OCI-LY1 (cell line): Measurements from ENCODE around the gene HNRNPA2B1.
A peak's percentile ranks its signal among the peaks of the same experiment; 100 is the strongest.

Experiments used
- H2AFZ ChIP-seq: fragments of 200-600 bp; sonication (generic), shearing (Covaris generic); 2 replicates; pipeline ENCODE4 v1.6.0; 2014; ENCODE audit warnings: antibody characterized with exemption, mild to moderate bottlenecking, low read length
- H3F3A ChIP-seq: fragments of 200-600 bp; sonication (generic), shearing (Covaris generic); 2 replicates; pipeline ENCODE4 v1.6.0; 2014; ENCODE audit warnings: mild to moderate bottlenecking, antibody characterized with exemption, low read length, moderate library complexity; ENCODE audit not compliant: insufficient read depth
- H3K27ac ChIP-seq: fragments of 200-600 bp; sonication (generic); 2 replicates; pipeline ENCODE4 v1.5.1; 2014; ENCODE audit warnings: low read length, mixed run types, mild to moderate bottlenecking, low read depth; ENCODE audit not compliant: poor library complexity, severe bottlenecking
- H3K27me3 ChIP-seq: fragments of 200-600 bp; sonication (generic); 2 replicates; pipeline ENCODE4 v1.6.0; 2014; ENCODE audit warnings: antibody characterized with exemption, mild to moderate bottlenecking, low read length, moderate library complexity; ENCODE audit not compliant: insufficient read depth
- H3K36me3 ChIP-seq: fragments of 200-600 bp; sonication (generic); 2 replicates; pipeline ENCODE4 v1.6.1; 2014; ENCODE audit warnings: mild to moderate bottlenecking, antibody characterized with exemption, low read length, moderate library complexity, mixed read lengths; ENCODE audit not compliant: insufficient read depth
- H3K4me1 ChIP-seq: fragments of 200-600 bp; sonication (generic); 2 replicates; pipeline ENCODE4 v1.5.1; 2014; ENCODE audit warnings: mild to moderate bottlenecking, low read length, moderate library complexity; ENCODE audit not compliant: insufficient read depth, severe bottlenecking
- H3K4me2 ChIP-seq: fragments of 200-600 bp; sonication (generic), shearing (Covaris generic); 2 replicates; pipeline ENCODE4 v1.6.1; 2014; ENCODE audit warnings: low read length
- H3K4me3 ChIP-seq: fragments of 200-600 bp; sonication (generic); 2 replicates; pipeline ENCODE4 v1.5.1; 2014; ENCODE audit warnings: low read length, low read depth, mild to moderate bottlenecking, mixed read lengths; ENCODE audit not compliant: poor library complexity, severe bottlenecking
- H3K79me2 ChIP-seq: fragments of 200-600 bp; shearing (Covaris generic); 2 replicates; pipeline ENCODE4 v1.6.1; 2016; ENCODE audit warnings: mixed run types, low read length, mixed read lengths; ENCODE audit not compliant: insufficient read depth
- H3K9ac ChIP-seq: fragments of 200-600 bp; sonication (generic), shearing (Covaris generic); 2 replicates; pipeline ENCODE4 v1.6.1; 2014; ENCODE audit warnings: mild to moderate bottlenecking, low read length, mixed read lengths
- H3K9me2 ChIP-seq: fragments of 200-600 bp; sonication (generic), shearing (Covaris generic); 2 replicates; pipeline ENCODE4 v1.6.1; 2014; ENCODE audit warnings: low read depth, mild to moderate bottlenecking, low read length, mixed read lengths
- H3K9me3 ChIP-seq: fragments of 200-600 bp; shearing (Covaris generic); 2 replicates; pipeline ENCODE4 v1.6.1; 2014; ENCODE audit warnings: low read length, mixed read lengths
- H4K20me1 ChIP-seq: fragments of 200-600 bp; sonication (generic), shearing (Covaris generic); 2 replicates; pipeline ENCODE4 v1.6.0; 2016; ENCODE audit warnings: mild to moderate bottlenecking, low read length; ENCODE audit not compliant: insufficient read depth
- EZH2 ChIP-seq: fragments of 200-600 bp; sonication (generic), shearing (Covaris generic); IDR thresholded peaks from 2 replicates; pipeline ENCODE4 v1.8.0; 2017; ENCODE audit warnings: borderline replicate concordance, mixed run types, mild to moderate bottlenecking, antibody characterized with exemption, low read length, moderate library complexity, mixed read lengths
- TF ChIP-seq, protein P1 (sequence below): fragments of 200-600 bp; sonication (generic), shearing (Covaris generic); IDR thresholded peaks from 2 replicates; pipeline ENCODE4 v1.5.1; 2017; ENCODE audit warnings: mild to moderate bottlenecking, antibody characterized with exemption, low read length, moderate library complexity, mixed read lengths

The HNRNPA2B1 gene

GRCh38 chr7:26190417-26190869 is 10.1 kb downstream of the HNRNPA2B1 start:
- TF ChIP-seq, protein P1, sequence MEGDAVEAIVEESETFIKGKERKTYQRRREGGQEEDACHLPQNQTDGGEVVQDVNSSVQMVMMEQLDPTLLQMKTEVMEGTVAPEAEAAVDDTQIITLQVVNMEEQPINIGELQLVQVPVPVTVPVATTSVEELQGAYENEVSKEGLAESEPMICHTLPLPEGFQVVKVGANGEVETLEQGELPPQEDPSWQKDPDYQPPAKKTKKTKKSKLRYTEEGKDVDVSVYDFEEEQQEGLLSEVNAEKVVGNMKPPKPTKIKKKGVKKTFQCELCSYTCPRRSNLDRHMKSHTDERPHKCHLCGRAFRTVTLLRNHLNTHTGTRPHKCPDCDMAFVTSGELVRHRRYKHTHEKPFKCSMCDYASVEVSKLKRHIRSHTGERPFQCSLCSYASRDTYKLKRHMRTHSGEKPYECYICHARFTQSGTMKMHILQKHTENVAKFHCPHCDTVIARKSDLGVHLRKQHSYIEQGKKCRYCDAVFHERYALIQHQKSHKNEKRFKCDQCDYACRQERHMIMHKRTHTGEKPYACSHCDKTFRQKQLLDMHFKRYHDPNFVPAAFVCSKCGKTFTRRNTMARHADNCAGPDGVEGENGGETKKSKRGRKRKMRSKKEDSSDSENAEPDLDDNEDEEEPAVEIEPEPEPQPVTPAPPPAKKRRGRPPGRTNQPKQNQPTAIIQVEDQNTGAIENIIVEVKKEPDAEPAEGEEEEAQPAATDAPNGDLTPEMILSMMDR = no peak
- peaks cover 80% of the 10 kb centered on the region for H3F3A ChIP-seq
- H3K9me2 ChIP-seq = no peaks in the 10 kb centered on the region
- no peak overlapping the region for H3K9ac ChIP-seq
- H3K4me3 ChIP-seq = no peak overlapping the region
- no peak overlapping the region for H3K27ac ChIP-seq
- H3K9me3 ChIP-seq = no peaks in the 10 kb centered on the region
- no peaks in the 10 kb centered on the region; the same call in none of the 2 replicates for H4K20me1 ChIP-seq
- H3K4me1 ChIP-seq = peaks cover 70% of the 10 kb centered on the region
- H3K4me2 ChIP-seq = no peak overlapping the region
- H3K79me2 ChIP-seq = peaks cover 12% of the 10 kb centered on the region
- peaks cover 85% of the 10 kb centered on the region for H3K36me3 ChIP-seq
- no peaks in the 10 kb centered on the region for H3K27me3 ChIP-seq
- H2AFZ ChIP-seq = no peak overlapping the region

GRCh38 chr7:26189697-26190096 is 10.8 kb downstream of the HNRNPA2B1 start:
- no peak overlapping the region for H3K27ac ChIP-seq
- no peaks in the 10 kb centered on the region for H3K27me3 ChIP-seq
- H2AFZ ChIP-seq = no peak overlapping the region
- H3K36me3 ChIP-seq = peaks cover 83% of the 10 kb centered on the region
- TF ChIP-seq EZH2 = no peak
- TF ChIP-seq, protein P1 = no peak
- no peak overlapping the region for H3K9ac ChIP-seq
- H3K79me2 ChIP-seq = peaks cover 6% of the 10 kb centered on the region; the same call in 1 of the 2 replicates
- no peaks in the 10 kb centered on the region for H3K9me3 ChIP-seq
- H3K4me3 ChIP-seq = no peak overlapping the region
- H3F3A ChIP-seq = peaks cover 82% of the 10 kb centered on the region
- H3K9me2 ChIP-seq = no peaks in the 10 kb centered on the region
- H3K4me2 ChIP-seq = no peak overlapping the region
- no peaks in the 10 kb centered on the region; the same call in 1 of the 2 replicates for H4K20me1 ChIP-seq
- H3K4me1 ChIP-seq = peaks cover 63% of the 10 kb centered on the region

GRCh38 chr7:26188957-26189541 is 11.5 kb downstream of the HNRNPA2B1 start:
- Histone ChIP-seq H3K36me3 (peaks cover 78% of the 10 kb centered on the region), H3K27me3 (no peaks in the 10 kb centered on the region), H4K20me1 (no peaks in the 10 kb centered on the region; the same call in 1 of the 2 replicates)

More at GRCh38 chr7:26188957-26189541, 11.5 kb downstream of the HNRNPA2B1 start:
- TF ChIP-seq EZH2 = no peak
- TF ChIP-seq, protein P1 = no peak
- Histone ChIP-seq H3K79me2 (peaks cover 3% of the 10 kb centered on the region; the same call in 1 of the 2 replicates), H3K27ac (peak overlapping the region; percentile 65), H3F3A (peaks cover 86% of the 10 kb centered on the region), H3K4me3 (no peak overlapping the region), H3K4me1 (peaks cover 56% of the 10 kb centered on the region), H2AFZ (no peak overlapping the region), H3K9ac (no peak overlapping the region), H3K4me2 (no peak overlapping the region), H3K9me2 (no peaks in the 10 kb centered on the region), H3K9me3 (no peaks in the 10 kb centered on the region)
